H9 (cell line): ENCODE data around the gene PLEKHM3. TPM values are rescaled to one million over a fixed set of nuclear protein-coding genes. Genes with fewer than 3 reads are reported as not detected.
A peak's percentile ranks its signal among the peaks of the same experiment; 100 is the strongest.

Experiments used
- DNase-seq: peaks from one replicate; pipeline ENCODE4 v3.0.0-alpha.2; 2017
- H2AFZ ChIP-seq: one replicate; pipeline ENCODE4 v1.6.1; 2013; ENCODE audit warnings: mild to moderate bottlenecking, low read length, control low read depth, moderate library complexity
- H2AK5ac ChIP-seq: 2 replicates; pipeline ENCODE4 v1.6.1; 2013; ENCODE audit warnings: low read length, control low read depth, mixed read lengths; ENCODE audit not compliant: insufficient read length
- H2BK120ac ChIP-seq: one replicate; pipeline ENCODE4 v1.6.1; 2013; ENCODE audit warnings: low read depth, mild to moderate bottlenecking, low read length, control low read depth, inconsistent platforms; ENCODE audit not compliant: poor library complexity, severe bottlenecking
- H2BK12ac ChIP-seq: 2 replicates; pipeline ENCODE4 v1.6.1; 2013; ENCODE audit warnings: low read length, control low read depth, mixed read lengths, low read depth; ENCODE audit not compliant: insufficient read length
- H2BK15ac ChIP-seq: 2 replicates; pipeline ENCODE4 v1.6.1; 2013; ENCODE audit warnings: low read depth, low read length, control low read depth
- H2BK20ac ChIP-seq: one replicate; pipeline ENCODE4 v1.6.1; 2013; ENCODE audit warnings: low read depth, mild to moderate bottlenecking, low read length, control low read depth, inconsistent platforms; ENCODE audit not compliant: poor library complexity, severe bottlenecking
- H2BK5ac ChIP-seq: 2 replicates; pipeline ENCODE4 v1.6.1; 2013; ENCODE audit warnings: low read length, control low read depth, mixed read lengths; ENCODE audit not compliant: insufficient read length
- H3K14ac ChIP-seq: 2 replicates; pipeline ENCODE4 v1.6.1; 2013; ENCODE audit warnings: low read length, control low read depth; ENCODE audit not compliant: insufficient read depth
- H3K18ac ChIP-seq: 2 replicates; pipeline ENCODE4 v1.6.1; 2013; ENCODE audit warnings: low read depth, mild to moderate bottlenecking, mixed read lengths, low read length, control low read depth; ENCODE audit not compliant: insufficient read length
- H3K23ac ChIP-seq: 2 replicates; pipeline ENCODE4 v1.6.1; 2013; ENCODE audit warnings: low read length, control low read depth, mixed read lengths, low read depth; ENCODE audit not compliant: insufficient read length
- H3K23me2 ChIP-seq: 2 replicates; pipeline ENCODE4 v1.6.1; 2013; ENCODE audit warnings: low read depth, mild to moderate bottlenecking, mixed read lengths, low read length, control low read depth; ENCODE audit not compliant: insufficient read length, poor library complexity, severe bottlenecking
- H3K27ac ChIP-seq: 2 replicates; pipeline ENCODE4 v1.5.1; 2013; ENCODE audit warnings: low read length, control low read depth, mixed read lengths, low read depth; ENCODE audit not compliant: insufficient read length
- H3K27me3 ChIP-seq: 2 replicates; pipeline ENCODE4 v1.6.1; 2013; ENCODE audit warnings: low read length, control low read depth, inconsistent platforms; ENCODE audit not compliant: insufficient read depth
- H3K4ac ChIP-seq: 2 replicates; pipeline ENCODE4 v1.6.1; 2013; ENCODE audit warnings: low read depth, mild to moderate bottlenecking, control low read depth, inconsistent platforms, low read length, moderate library complexity
- H3K4me1 ChIP-seq: 2 replicates; pipeline ENCODE4 v1.6.1; 2013; ENCODE audit warnings: low read length, control low read depth, inconsistent platforms; ENCODE audit not compliant: insufficient read depth
- H3K4me2 ChIP-seq: 2 replicates; pipeline ENCODE4 v1.6.1; 2013; ENCODE audit warnings: low read length, control low read depth, mixed read lengths; ENCODE audit not compliant: insufficient read length, insufficient read depth
- H3K56ac ChIP-seq: 2 replicates; pipeline ENCODE4 v1.6.1; 2013; ENCODE audit warnings: low read depth, mild to moderate bottlenecking, mixed read lengths, low read length, control low read depth; ENCODE audit not compliant: insufficient read length
- H3K79me1 ChIP-seq: 2 replicates; pipeline ENCODE4 v1.6.1; 2013; ENCODE audit warnings: low read depth, mild to moderate bottlenecking, moderate library complexity, low read length, control low read depth, inconsistent platforms; ENCODE audit not compliant: insufficient read depth, poor library complexity, severe bottlenecking
- H3K79me2 ChIP-seq: 2 replicates; pipeline ENCODE4 v1.6.1; 2013; ENCODE audit warnings: low read length, control low read depth, inconsistent platforms; ENCODE audit not compliant: insufficient read depth
- H3K9ac ChIP-seq: 2 replicates; pipeline ENCODE4 v1.6.1; 2013; ENCODE audit warnings: low read length, control low read depth, mixed read lengths; ENCODE audit not compliant: insufficient read length; ENCODE audit errors: extremely low read depth
- H3K9me3 ChIP-seq: one replicate; pipeline ENCODE4 v1.6.1; 2013; ENCODE audit warnings: low read depth, low read length, inconsistent platforms; ENCODE audit not compliant: control insufficient read depth
- H3T11ph ChIP-seq: one replicate; pipeline ENCODE4 v1.6.1; 2013; ENCODE audit warnings: mild to moderate bottlenecking, low read length, control low read depth, inconsistent platforms
- H4K20me1 ChIP-seq: one replicate; pipeline ENCODE4 v1.6.1; 2013; ENCODE audit not compliant: control insufficient read depth, insufficient read length, insufficient read depth
- H4K5ac ChIP-seq: 2 replicates; pipeline ENCODE4 v1.6.1; 2013; ENCODE audit warnings: low read depth, mild to moderate bottlenecking, mixed read lengths, low read length, control low read depth; ENCODE audit not compliant: insufficient read length
- H4K8ac ChIP-seq: replicated peaks from 2 replicates; pipeline ENCODE4 v1.6.1; 2013; ENCODE audit warnings: low read length, control low read depth, mixed read lengths, low read depth; ENCODE audit not compliant: insufficient read length
- H4K91ac ChIP-seq: 2 replicates; pipeline ENCODE4 v1.6.1; 2013; ENCODE audit warnings: low read depth, mild to moderate bottlenecking, moderate library complexity, mixed read lengths, low read length, control low read depth; ENCODE audit not compliant: insufficient read length
- H3K27ac Mint-ChIP-seq, 3 experiments: 2 replicates in 2 of 3; 3 replicates in 1 of 3; pipeline ENCODE4 v1.8.0; 2020 to 2021; ENCODE audit warnings: mixed read lengths in 3 of 3, mild to moderate bottlenecking in 1 of 3, moderate library complexity in 1 of 3
- H3K27me3 Mint-ChIP-seq: 2 replicates; pipeline ENCODE4 v1.8.0; 2021; ENCODE audit warnings: low read depth, mild to moderate bottlenecking, moderate library complexity, mixed read lengths
- H3K36me3 Mint-ChIP-seq, 3 experiments: 2 replicates in 2 of 3; 3 replicates in 1 of 3; pipeline ENCODE4 v1.8.0; 2020 to 2021; ENCODE audit warnings: low read depth in 3 of 3, mixed read lengths in 3 of 3; ENCODE audit not compliant: insufficient read depth in 1 of 3
- H3K4me1 Mint-ChIP-seq, 2 experiments: 2 replicates each; pipeline ENCODE4 v1.8.0; 2020; ENCODE audit warnings: mixed read lengths in 2 of 2
- H3K4me3 Mint-ChIP-seq, 2 experiments: 2 replicates in 1 of 2; 3 replicates in 1 of 2; pipeline ENCODE4 v1.8.0; 2020 to 2021; ENCODE audit warnings: mild to moderate bottlenecking in 2 of 2, mixed read lengths in 2 of 2, moderate library complexity in 1 of 2
- H3K9me3 Mint-ChIP-seq, 2 experiments: 2 replicates in 1 of 2; 3 replicates in 1 of 2; pipeline ENCODE4 v1.8.0; 2020; ENCODE audit warnings: mild to moderate bottlenecking in 2 of 2, mixed read lengths in 2 of 2, moderate library complexity in 1 of 2
- total RNA-seq: library from RNA; stranded (reverse); gene quantifications from 2 replicates; pipeline ENCODE4 v1.2.1, GENCODE V29; 2021
- TF ChIP-seq, protein P1 (sequence below): fragments of 200-600 bp; sonication (generic); conservative IDR thresholded peaks from 3 replicates; pipeline ENCODE4 v1.8.0; 2021; ENCODE audit warnings: antibody characterized with exemption, mild to moderate bottlenecking

Gene PLEKHM3
- total RNA-seq, 1 experiment from 2014 or later, result 7.5 TPM

- no peak overlapping the region for H2BK15ac ChIP-seq
- H3K9me3 ChIP-seq, result no peaks in the 10 kb centered on the region
- H4K91ac ChIP-seq, result no peak overlapping the region
- peak overlapping the region in 1 of 3 experiments; percentile 13; a peak in 1 of 7 replicates for H3K27ac Mint-ChIP-seq
- no peak overlapping the region for H3K9ac ChIP-seq
- H3K27me3 ChIP-seq, result no peaks in the 10 kb centered on the region
- H3K18ac ChIP-seq, result no peak overlapping the region
- no peaks in the 10 kb centered on the region for H3K23me2 ChIP-seq
- H2AK5ac ChIP-seq, result no peak overlapping the region
- no peak overlapping the region for H4K5ac ChIP-seq
- no peak overlapping the region for H3K4me3 Mint-ChIP-seq
- H3K4me1 Mint-ChIP-seq, result peaks cover 9 to 18% of the 10 kb centered on the region in 2 experiments; a peak in 3 of 4 replicates
- no peak overlapping the region for H2BK120ac ChIP-seq
- no peak overlapping the region for H3K4me2 ChIP-seq
- no peaks in the 10 kb centered on the region for H4K20me1 ChIP-seq
- H3K27ac ChIP-seq, result no peak overlapping the region
- no peaks in the 10 kb centered on the region for H3K79me2 ChIP-seq
- no peak overlapping the region for H3T11ph ChIP-seq
- TF ChIP-seq, protein P1, sequence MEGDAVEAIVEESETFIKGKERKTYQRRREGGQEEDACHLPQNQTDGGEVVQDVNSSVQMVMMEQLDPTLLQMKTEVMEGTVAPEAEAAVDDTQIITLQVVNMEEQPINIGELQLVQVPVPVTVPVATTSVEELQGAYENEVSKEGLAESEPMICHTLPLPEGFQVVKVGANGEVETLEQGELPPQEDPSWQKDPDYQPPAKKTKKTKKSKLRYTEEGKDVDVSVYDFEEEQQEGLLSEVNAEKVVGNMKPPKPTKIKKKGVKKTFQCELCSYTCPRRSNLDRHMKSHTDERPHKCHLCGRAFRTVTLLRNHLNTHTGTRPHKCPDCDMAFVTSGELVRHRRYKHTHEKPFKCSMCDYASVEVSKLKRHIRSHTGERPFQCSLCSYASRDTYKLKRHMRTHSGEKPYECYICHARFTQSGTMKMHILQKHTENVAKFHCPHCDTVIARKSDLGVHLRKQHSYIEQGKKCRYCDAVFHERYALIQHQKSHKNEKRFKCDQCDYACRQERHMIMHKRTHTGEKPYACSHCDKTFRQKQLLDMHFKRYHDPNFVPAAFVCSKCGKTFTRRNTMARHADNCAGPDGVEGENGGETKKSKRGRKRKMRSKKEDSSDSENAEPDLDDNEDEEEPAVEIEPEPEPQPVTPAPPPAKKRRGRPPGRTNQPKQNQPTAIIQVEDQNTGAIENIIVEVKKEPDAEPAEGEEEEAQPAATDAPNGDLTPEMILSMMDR, result no peak
- H2BK5ac ChIP-seq, result no peak overlapping the region
- H3K14ac ChIP-seq, result no peak overlapping the region
- no peak overlapping the region for H2BK20ac ChIP-seq
- no peaks in the 10 kb centered on the region for H3K9me3 Mint-ChIP-seq
- H2BK12ac ChIP-seq, result no peak overlapping the region
- H2AFZ ChIP-seq, result no peak overlapping the region
- no peak for DNase-seq
- no peak overlapping the region for H4K8ac ChIP-seq
- H3K56ac ChIP-seq, result no peak overlapping the region
- H3K4ac ChIP-seq, result no peak overlapping the region
- no peaks in the 10 kb centered on the region for H3K4me1 ChIP-seq
- H3K36me3 Mint-ChIP-seq, result no peaks in the 10 kb centered on the region
- no peaks in the 10 kb centered on the region for H3K79me1 ChIP-seq
- no peaks in the 10 kb centered on the region for H3K27me3 Mint-ChIP-seq
- no peak overlapping the region for H3K23ac ChIP-seq
These were observed 12.9 kb downstream of the PLEKHM3 start for GRCh38 chr2:208012449-208012848.
